Body of pancreas (tissue), 4 donors: ENCODE results near the gene DLX5.
A peak's percentile ranks its signal among the peaks of the same experiment; 100 is the strongest.

Experiments
- POLR2A ChIP-seq, 3 donors: fragments of 450-650 bp; IDR thresholded peaks; one replicate each; pipeline ENCODE4 v1.6.1; 2016; ENCODE audit warnings: antibody characterized with exemption in 3 of 3, mild to moderate bottlenecking in 2 of 3
- TF ChIP-seq, protein P1 (sequence below), 7 experiments: fragments of 450-650 bp in 4 of 7; fragments of 200-600 bp in 3 of 7; sonication (generic) in 3 of 7; IDR thresholded peaks; one replicate each; pipeline ENCODE4 v1.5.1; 2016 to 2019; ENCODE audit warnings: antibody characterized with exemption in 7 of 7

GRCh38 chr7:97064972-97065587 lies 40.4 kb upstream of the DLX5 start:
- TF ChIP-seq, protein P1, sequence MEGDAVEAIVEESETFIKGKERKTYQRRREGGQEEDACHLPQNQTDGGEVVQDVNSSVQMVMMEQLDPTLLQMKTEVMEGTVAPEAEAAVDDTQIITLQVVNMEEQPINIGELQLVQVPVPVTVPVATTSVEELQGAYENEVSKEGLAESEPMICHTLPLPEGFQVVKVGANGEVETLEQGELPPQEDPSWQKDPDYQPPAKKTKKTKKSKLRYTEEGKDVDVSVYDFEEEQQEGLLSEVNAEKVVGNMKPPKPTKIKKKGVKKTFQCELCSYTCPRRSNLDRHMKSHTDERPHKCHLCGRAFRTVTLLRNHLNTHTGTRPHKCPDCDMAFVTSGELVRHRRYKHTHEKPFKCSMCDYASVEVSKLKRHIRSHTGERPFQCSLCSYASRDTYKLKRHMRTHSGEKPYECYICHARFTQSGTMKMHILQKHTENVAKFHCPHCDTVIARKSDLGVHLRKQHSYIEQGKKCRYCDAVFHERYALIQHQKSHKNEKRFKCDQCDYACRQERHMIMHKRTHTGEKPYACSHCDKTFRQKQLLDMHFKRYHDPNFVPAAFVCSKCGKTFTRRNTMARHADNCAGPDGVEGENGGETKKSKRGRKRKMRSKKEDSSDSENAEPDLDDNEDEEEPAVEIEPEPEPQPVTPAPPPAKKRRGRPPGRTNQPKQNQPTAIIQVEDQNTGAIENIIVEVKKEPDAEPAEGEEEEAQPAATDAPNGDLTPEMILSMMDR (IDR thresholded peaks at IDR 0.05) = peak; percentile 42 to 78 (median 57)
- TF ChIP-seq POLR2A (IDR thresholded peaks at IDR 0.05) = no peak
